ENCODE data around the gene ABCF3. TPM values are rescaled to one million over a fixed set of nuclear protein-coding genes. Genes with fewer than 3 reads are reported as not detected.

Gene ABCF3
- total RNA-seq, 1 donor from 2014 or later: 93.3 TPM

- no peak for TF ChIP-seq CTCF (IDR thresholded peaks at IDR 0.05)
- no peak overlapping the region for H3K4me3 ChIP-seq
- no peaks in the 10 kb centered on the region for H3K4me1 ChIP-seq
- no peak for DNase-seq (ENCODE audit: low spot score in 2 of 2)
- H3K36me3 ChIP-seq: peaks cover 9 to 13% of the 10 kb centered on the region in 2 donors
- intact Hi-C loops (cut with DNase I): no loop called here
- no peaks in the 10 kb centered on the region for H3K9me3 ChIP-seq
- H3K27me3 ChIP-seq: no peaks in the 10 kb centered on the region
- H3K27ac ChIP-seq: no peak overlapping the region
These were observed 52.3 kb downstream of the ABCF3 start for GRCh38 chr3:184238246-184238818.

GRCh38 chr3:184239221-184239620 lies 53.2 kb downstream of the ABCF3 start:
- TF ChIP-seq CTCF (IDR thresholded peaks at IDR 0.05): no peak
- H3K4me1 ChIP-seq: no peaks in the 10 kb centered on the region
- no peak overlapping the region for H3K27ac ChIP-seq
- peaks cover 17 to 22% of the 10 kb centered on the region in 2 donors for H3K36me3 ChIP-seq
- no peaks in the 10 kb centered on the region for H3K9me3 ChIP-seq
- intact Hi-C loops (cut with DNase I): no loop called here
- no peak overlapping the region for H3K4me3 ChIP-seq
- no peaks in the 10 kb centered on the region for H3K27me3 ChIP-seq
- DNase-seq (ENCODE audit: low spot score in 2 of 2): no peak

GRCh38 chr3:184239708-184240107 lies 53.7 kb downstream of the ABCF3 start:
- no peak for DNase-seq (ENCODE audit: low spot score in 2 of 2)
- Histone ChIP-seq H3K27me3 (no peaks in the 10 kb centered on the region), H3K4me1 (no peaks in the 10 kb centered on the region), H3K4me3 (no peak overlapping the region), H3K27ac (no peak overlapping the region), H3K36me3 (peaks cover 22 to 27% of the 10 kb centered on the region in 2 donors), H3K9me3 (no peaks in the 10 kb centered on the region)
- TF ChIP-seq CTCF (IDR thresholded peaks at IDR 0.05): no peak
- intact Hi-C loops (cut with DNase I): no loop called here

DNA sequence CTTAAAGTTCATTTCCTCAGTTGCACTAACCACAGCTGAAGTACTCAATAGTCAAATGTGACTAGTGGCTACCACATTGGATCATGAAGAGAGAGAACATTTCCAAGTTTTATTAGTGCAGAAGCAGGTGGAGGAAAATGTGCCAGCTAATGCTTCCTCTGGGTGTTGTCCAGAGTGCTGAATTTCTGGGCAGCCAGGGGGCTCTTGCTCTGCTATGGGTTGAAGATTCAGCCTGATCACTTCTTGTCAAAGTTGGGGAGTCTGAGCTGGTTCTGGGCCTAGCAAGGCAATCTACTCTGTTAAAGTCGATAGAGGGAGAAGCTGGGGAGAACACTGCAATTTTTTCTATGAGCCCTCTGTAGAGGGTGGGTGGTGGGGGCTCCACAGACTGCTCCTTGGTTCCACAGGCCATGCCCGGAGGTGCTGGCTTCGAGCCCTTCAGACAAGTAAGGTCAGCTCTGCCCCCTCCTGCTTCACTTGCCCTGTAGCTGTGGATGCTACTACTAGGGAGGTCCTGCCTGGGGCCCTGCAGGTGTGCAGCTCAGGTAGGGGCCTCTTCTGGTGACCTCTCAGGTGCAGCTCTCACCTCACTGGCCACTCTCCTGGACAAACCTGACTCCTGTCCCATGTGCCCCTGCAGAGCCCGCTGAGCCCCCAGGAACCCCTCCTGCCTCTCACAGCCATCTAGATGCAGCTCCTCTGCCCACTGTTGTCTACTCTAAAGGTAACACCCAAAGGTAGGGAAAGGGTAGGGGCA lies 54.6 kb downstream of the ABCF3 start:
- intact Hi-C loops (cut with DNase I): no loop called here
- Histone ChIP-seq H3K36me3 (peaks cover 31 to 35% of the 10 kb centered on the region in 2 donors), H3K4me3 (no peak overlapping the region), H3K27ac (no peak overlapping the region), H3K9me3 (no peaks in the 10 kb centered on the region), H3K27me3 (no peaks in the 10 kb centered on the region), H3K4me1 (no peaks in the 10 kb centered on the region)
- DNase-seq (ENCODE audit: low spot score in 2 of 2): no peak
- no peak for TF ChIP-seq CTCF (IDR thresholded peaks at IDR 0.05)

GRCh38 chr3:184241141-184241446 lies 55.1 kb downstream of the ABCF3 start:
- H3K27ac ChIP-seq: no peak overlapping the region
- intact Hi-C loops (cut with DNase I): no loop called here

More at GRCh38 chr3:184241141-184241446, 55.1 kb downstream of the ABCF3 start:
- no peak overlapping the region for H3K4me3 ChIP-seq
- DNase-seq (ENCODE audit: low spot score in 2 of 2): no peak
- H3K27me3 ChIP-seq: no peaks in the 10 kb centered on the region
- no peaks in the 10 kb centered on the region for H3K4me1 ChIP-seq
- TF ChIP-seq CTCF (IDR thresholded peaks at IDR 0.05): no peak
- H3K9me3 ChIP-seq: no peaks in the 10 kb centered on the region
- peaks cover 31 to 38% of the 10 kb centered on the region in 2 donors for H3K36me3 ChIP-seq
